ENCODE measurements around the gene ARFGEF3.

The ARFGEF3 gene

GRCh38 chr6:138387577-138388368, 226.0 kb downstream of the ARFGEF3 start:
- DNase-seq (ENCODE audit: low read depth in 2 of 2, low spot score in 1 of 2) = no peak

GRCh38 chr6:138389551-138389950, 227.8 kb downstream of the ARFGEF3 start:
- DNase-seq (ENCODE audit: low read depth in 2 of 2, low spot score in 1 of 2) = no peak
